ENCODE data around the gene CNGA3.
"Not testable (repeated sequence)": the region's sequence is repeated elsewhere in the genome, so short reads cannot be mapped to it uniquely, and the experiment has no call there.

CNGA3 gene

DNA sequence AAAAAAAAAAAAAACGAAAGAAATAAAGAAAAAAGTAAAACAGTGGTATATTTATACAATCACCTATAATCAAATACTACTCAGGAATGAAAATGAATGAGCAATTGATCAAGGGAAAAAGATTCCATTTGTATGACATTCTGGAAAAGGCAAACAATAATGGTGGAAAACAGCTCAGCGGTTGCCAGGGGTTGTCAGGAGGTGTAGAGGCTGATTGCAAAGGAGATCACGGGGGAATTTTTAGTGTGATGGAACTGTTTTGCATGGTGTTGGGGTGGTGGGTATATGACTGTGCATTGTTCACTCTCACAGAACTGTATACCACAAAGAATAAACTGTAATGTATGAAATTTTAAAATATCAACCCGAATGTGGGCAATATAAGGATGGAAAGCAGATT is 52.9 kb downstream of the CNGA3 start:
- DNase-seq (ENCODE audit: low read depth in 2 of 2), result no peak

DNA sequence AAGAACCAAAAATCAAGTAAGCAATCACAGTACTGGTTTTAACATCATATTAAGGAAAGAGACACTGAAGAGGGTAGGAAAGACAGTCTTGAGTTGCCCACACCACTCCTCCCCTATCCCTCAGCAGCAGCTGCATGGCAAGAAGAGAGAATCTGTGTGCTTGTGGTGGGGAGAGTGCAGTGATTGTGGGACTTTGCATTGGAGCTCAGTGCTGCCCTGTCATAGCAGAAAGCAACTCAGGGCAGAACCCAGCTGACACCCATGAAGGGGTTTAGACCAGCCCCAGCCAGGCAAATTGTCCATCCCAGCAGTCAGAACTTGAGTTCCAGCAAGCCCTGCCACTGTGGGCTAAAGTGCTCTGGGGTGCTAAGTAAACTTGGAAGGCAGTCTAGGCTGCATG is 57.6 kb downstream of the CNGA3 start:
- DNase-seq (ENCODE audit: low read depth in 2 of 2), result no peak

DNA sequence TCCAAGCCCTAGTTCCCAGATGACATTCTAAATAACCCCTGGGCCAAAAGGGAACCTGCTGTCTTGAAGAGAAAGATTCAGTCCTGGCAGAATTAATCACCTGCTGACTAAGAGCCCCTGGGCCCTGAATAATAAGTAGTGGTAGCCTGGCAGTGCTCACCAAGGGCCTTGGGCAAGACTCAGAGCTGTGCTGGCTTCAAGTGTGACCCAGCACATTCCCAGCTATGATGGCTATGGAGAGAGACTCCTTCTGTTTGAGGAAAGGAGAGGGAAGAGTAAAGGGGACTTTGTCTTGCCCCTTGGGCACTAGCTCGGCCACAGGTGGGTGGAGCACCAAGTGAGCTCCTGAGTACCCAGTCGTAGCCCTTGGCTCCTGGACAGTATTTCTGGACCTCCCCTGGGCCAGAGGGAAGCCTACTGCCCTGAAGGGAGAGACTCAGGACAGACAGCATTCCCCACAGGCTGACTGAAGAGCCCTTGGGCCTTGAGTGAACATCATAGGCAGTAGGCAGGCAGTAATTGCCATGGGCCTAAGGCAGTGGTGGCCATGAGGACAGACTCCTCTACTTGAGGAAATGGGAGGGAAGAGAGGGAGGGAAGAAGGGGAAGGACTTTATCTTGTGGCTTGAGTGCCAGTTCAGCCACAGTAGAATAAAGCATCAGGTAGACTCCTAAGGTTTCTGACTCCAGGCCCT is 58.4 kb downstream of the CNGA3 start:
- DNase-seq (ENCODE audit: low read depth in 2 of 2), result no peak

DNA sequence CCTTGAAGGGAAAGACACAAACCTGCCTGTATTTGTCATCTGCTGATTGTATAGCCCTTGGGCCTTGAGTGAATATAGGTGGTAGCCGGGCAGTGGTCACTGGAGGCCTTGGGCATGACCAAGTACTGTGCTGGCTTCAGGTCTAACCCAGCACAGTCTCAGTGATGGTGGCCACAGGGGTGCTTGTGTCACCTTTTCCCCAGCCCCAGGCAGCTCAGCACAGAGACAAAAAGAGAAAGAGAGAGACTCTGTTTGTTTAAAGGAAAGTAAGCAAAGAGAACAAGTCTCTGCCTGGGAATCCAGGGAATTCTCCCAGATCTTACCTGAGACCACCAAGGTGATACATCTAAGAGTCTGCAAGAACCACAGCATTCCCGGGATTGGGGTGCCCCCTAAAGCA is 59.0 kb downstream of the CNGA3 start:
- no peak for DNase-seq (ENCODE audit: low read depth in 2 of 2)

DNA sequence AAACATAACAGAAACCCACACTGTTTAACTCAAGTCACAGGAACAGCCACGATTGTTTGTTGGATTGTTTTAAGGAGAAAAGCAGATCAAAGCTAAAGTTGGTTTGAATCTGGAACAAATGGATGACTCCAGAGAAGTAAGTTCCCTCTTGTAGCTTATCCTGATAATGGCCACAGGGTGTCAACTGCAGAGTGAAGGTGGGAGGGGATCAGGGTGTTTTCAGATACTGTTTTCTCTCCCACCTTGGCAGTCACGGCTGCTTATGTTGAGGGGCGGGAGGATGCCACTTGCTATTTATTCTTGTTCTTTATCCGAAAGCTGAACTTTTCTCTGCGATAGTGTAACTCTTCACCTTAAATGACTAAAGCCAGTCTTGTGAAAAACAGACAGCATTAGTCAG is 61.9 kb downstream of the CNGA3 start:
- DNase-seq (ENCODE audit: low read depth in 2 of 2), result no peak

DNA sequence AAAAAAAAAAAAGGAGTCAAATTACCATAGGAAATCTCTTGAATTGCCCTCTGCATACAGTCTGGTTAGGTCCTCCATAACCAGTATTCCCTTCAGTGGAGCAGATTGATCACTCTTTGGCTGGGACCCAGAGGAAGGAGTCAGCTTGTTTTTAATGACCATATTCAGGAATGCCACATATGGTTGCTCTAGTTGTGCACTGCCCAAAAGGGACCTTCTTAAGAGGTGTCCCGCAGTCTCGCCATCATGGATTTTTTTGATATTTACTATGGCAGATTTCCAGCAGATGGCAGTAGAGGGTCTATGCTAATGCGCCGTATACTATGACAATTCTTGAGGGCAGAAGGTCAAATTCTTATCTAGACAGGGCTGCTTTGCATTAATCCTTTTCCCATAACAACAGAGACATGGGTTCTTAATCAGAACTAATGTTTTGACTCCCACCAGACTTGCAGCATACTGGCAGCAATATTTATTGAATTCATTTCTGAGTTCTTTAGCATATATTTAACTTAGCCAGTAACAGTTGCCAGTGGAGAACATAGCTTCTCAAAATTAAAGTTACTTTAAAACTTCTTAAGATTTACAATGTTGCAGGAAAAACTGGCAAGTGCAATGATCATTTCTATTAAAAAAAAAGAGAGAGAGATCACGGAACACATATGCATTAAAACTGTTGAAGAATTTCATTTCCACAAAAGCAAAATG is 66.6 kb downstream of the CNGA3 start:
- peak in 1 of 2 donors; percentile 61 for DNase-seq (ENCODE audit: low read depth in 2 of 2)

DNA sequence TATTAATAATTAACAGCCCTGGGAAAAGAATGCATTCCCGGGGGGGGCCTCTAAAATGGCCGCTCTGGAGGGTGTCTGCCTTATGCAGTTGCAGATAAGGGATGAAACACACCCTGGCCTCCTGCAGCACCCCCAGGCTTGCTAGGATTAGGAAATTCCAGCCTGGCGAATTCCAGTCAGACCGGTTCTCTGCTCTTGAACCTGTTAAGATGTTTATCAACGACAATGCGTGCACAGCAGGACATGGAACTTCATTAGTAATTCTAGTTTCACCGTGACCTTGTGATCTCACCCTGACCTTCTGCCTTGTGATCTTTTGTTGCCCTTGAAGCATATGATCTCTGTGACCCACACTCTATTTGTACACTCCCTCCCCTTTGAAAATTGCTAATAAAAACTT is 68.0 kb downstream of the CNGA3 start:
- not testable (repeated sequence) for DNase-seq (ENCODE audit: low read depth in 2 of 2)

DNA sequence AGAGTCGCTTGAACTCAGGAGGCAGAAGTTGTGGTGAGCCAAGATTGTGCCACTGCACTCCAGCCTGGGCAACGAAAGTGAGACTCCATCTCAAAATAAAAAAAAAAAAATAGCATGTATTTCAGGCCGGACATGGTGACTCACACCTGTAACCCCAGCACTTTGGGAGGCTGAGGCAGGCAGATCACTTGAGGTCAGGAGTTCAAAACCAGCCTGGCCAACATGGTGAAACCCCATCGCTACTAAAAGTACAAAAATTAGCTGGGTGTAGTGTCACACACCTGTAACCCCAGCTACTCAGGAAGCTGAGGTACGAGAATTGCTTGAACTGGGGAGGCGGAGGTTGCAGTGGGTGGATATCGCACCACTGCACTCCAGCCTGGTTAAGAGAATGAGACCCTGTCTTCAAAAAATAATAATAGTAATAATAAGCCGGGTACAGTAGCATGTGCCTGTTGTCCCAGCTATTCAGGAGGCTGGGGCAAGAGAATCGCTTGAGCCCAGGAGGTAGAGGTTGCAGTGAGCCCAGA is 69.5 kb downstream of the CNGA3 start:
- DNase-seq (ENCODE audit: low read depth in 2 of 2), result not testable (repeated sequence)

DNA sequence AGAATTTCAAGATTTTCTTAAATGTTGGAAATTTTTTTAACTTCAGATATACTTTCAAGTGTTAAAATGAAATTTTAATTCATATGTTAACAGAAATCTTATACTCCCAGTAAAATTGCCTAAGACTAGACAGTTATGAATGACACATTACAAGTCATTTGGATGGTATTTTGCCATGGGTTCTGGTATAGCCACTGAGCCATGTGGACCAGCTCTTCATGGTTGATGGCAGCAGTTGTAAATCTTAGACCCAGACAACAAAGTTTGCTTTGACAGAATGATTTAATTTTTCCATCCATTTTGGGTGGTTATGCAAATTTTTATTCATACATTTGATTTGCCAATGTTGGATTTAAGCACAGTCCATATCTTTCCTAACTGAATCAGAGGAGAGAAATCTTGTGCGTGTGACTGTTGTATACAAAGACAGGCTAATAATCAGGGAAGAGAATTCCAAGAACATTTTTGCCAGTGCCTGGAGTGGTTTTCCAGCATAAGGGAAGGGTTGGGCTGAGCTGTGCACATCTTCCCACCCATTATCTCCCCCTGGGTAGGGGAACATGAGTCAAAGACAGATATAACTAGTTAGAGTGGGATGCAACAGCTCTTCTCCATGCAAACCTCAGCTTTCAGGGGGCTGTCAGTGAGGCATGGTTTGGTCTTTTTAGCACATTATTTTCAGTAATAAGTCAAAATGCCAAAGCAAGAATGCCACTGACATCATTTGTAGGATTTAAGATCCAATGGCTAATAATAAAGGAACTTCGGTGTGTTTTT is 70.3 kb downstream of the CNGA3 start:
- DNase-seq (ENCODE audit: low read depth in 2 of 2), result no peak

DNA sequence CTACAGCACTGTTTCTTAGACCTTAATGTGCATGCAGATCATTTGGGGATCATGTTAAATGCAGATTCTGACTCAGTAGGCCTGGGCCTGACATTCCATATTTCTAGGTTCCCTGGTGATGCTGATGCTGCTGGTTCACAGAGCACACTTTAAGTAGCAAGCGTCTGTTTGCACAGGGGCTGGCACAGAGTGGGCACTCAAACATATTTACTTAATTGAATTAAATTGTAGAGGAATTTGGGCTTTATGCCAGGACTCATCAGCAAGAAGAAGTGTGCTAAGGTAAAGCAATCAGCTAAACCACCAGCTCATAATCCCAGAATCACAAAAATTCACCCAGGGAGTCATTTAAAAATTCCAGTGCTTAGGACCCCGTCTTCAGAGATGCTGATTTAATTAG is 73.3 kb downstream of the CNGA3 start:
- no peak for DNase-seq (ENCODE audit: low read depth in 2 of 2)

DNA sequence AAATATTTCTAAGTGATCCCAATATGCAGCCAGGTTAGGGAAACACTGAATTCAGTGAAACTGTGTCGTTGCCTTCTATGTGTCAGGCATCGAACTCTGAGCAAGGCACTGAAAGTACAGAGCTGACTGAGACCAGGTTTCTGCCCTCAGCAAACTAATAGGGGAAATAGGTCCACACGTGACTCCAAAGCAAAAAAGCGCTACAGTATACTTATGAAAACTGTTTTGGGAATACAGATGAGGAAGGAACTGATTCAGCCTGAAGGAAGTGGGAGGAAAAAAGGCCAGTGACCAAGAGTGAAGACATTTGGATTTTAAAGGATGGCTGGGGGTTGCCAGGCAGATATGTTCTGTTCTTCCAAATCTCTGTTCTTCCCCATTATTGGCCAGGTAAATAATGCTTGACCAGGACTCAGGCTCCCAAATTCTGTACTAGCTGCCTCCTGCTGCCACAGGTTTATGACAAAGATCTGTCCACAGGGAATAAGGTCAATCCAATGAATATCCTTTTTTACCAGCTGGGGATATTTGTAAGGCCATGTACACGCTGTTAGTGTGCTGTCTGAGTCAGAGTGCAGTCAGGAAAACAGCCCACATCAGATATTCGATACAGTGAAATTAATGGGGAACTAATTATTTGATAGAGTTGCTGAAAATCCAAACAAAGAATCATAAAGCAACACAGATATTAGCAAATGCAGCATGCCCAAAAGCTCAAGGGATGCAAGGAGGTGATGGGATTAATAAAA is 73.9 kb downstream of the CNGA3 start:
- DNase-seq (ENCODE audit: low read depth in 2 of 2), result no peak

DNA sequence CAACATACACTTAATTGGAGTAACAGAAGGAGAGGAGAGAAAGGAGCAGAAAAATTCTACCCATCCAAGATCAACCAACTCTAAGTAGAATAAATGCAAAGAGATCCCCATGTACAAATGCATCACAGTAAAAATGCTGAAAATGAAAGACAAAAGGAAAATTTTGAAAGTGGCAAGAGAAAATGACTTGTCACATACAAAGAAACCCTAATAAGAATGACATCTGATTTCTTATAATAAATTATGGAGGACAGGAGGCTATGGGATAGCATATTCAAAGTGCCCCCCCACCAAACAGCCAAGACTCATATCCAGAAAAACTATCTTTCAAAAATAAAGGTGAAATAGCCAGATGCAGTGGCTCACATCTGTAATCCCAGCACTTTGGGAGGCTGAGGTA is 76.2 kb downstream of the CNGA3 start:
- no peak for DNase-seq (ENCODE audit: low read depth in 2 of 2)

DNA sequence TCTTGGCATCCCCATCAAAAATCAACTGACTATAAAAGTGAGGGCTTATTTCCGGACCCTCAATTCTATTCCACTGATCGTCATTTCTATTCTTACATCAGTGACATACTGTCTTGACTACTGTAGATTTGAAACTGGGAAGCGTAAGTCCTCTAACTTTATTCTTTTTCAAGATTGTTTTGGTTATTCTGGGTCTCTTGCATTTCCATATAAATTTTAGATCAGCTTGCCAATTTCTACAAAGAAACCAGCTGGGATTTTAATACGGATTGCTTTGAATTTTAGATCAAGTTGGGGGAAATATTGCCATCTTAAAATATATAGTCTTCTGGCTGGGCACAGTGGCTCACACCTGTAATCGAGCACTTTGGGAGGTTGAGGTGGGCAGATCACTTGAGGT is 80.5 kb downstream of the CNGA3 start:
- no peak for DNase-seq (ENCODE audit: low read depth in 2 of 2)

DNA sequence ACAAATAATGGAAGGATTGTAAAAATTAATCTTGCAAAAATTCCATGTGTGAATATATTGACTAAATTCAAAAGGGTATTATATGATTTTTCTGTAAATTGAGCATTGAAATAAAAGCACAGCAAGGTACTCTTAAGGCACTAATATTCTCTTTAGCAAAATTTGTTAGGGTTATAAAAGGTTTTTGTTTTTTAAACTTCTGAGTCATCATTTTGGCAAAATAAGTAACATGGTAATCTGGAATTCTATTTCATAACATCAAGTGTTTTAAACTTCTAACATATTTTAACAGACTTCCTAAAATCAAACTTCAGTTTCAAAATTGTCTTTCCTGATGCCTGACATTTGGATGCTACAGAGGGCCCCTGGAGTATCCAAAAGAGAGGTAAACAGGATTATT is 85.9 kb downstream of the CNGA3 start:
- no peak for DNase-seq (ENCODE audit: low read depth in 2 of 2)

DNA sequence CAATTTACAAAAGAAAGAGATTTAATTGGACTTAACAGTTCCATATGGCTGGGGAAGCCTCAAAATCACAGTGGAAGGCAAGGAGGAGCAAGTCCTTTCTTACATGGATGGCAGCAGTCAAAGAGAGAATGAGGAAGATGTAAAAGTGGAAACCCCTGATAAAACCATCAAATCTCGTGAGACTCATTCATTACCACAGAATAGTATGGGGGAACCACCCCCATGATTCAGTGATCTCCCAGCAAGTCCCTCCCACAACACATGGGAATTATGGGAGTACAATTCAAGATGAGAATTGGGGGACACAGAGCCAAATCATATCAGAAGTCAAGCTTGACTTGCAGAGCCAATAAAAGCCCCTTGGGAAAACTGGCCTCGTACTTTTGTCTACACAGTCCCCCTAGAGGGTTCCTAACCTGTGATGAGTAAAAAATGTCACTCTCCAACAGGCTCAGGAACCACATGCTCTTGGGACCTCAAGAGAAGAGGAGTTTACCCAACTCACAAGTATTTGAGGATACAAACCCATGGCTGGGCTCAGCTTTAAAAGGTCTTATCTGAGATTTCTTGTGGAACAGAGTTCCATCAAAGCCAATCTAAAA is 87.2 kb downstream of the CNGA3 start:
- DNase-seq (ENCODE audit: low read depth in 2 of 2), result no peak

DNA sequence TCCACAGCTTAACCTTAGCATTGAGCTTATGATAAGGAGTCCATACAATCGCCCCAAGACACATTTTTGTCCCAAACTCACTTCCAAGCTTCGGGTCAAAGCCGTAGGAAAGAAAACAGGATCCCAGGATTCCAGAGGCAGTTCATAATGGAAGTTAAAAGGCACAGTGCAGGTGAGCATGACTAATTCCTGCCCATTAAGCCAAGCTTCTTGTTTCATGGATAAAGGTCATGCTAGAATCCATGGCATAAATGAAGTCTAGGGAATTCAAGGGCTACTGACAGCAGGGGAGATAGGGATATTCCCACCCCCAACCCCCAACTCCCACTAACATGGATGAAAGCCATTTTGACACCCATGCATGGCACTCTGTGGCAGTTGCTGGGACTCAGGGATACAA is 88.2 kb downstream of the CNGA3 start:
- DNase-seq (ENCODE audit: low read depth in 2 of 2), result no peak

DNA sequence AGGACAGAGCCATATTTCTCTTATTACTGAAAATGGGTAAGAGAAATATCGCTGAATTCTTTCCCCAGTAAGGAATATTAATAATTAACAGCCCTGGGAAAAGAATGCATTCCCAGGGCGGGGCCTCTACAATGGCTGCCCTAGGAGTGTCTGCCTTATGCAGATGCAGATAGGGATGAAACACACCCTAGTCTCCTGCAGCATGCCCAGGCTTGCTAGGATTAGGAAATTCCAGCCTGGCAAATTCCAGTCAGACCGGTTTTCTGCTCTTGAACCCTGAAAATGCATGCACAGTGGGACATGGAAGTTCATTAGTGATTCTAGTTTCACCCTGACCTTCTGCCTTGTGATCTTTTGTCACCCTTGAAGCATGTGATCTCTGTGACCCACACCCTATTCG is 89.4 kb downstream of the CNGA3 start:
- DNase-seq (ENCODE audit: low read depth in 2 of 2), result not testable (repeated sequence)

DNA sequence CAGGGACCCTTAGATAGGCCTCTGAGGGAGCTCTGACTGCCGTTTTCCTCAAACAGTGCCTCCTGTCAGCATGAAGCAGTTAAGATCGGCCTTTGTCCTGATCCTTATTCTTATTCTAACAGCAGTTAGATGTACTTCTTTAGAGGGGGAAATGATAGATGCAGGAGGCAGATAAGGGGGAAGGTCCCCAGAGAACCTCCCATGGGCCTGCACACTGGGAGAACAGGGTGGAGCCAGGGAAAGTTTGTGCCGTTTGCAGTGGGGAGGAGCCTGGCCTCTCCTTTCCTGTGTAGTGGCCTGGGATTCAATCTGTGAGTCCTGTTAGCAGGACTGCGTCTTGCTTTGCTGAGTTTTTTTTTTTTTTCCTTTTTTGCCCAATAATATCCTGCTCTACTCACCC is 90.5 kb downstream of the CNGA3 start:
- no peak for DNase-seq (ENCODE audit: low read depth in 2 of 2)

DNA sequence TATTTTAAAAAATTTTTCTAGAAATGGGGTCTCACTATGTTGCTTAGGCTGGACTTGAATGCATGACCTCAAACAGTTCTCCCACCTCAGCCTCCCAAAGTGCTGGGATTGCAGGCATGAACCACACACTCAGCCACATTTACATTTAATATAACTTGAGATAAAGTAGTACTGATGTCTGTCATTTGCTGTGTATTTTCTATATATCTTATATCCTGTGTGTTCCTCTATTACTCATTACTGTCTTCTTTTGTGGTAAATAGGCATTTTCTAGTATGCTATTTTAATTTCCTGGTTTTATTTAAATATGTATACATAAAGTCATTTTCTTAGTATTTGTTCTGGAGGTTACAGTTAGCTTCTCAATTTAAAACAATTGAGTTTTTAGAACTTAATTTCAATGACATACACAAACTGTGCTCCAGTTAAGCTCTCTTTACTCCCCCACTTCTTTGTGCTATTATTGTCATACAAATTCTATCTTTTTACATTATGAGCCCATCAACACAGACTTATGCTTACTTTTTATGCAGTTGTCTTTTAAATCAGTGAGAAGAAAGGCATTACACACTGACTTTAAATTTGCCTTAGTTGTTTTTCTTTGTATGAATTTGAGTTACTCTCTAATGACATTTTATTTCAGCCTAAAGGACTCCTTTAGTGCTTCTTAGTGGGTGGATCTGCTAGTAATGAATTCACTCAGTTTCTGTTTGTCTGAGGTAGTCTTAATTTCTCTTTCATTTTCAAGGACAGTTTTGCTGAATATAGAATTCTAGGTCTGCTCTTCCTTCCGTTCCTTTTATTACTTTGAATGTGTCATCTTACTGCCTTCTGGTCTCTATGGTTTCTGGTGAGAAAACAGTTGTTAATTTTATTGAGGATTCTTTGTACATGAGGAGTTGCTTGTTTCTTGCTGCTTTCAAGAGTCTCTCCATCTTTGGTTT is 92.2 kb downstream of the CNGA3 start:
- DNase-seq (ENCODE audit: low read depth in 2 of 2), result no peak

DNA sequence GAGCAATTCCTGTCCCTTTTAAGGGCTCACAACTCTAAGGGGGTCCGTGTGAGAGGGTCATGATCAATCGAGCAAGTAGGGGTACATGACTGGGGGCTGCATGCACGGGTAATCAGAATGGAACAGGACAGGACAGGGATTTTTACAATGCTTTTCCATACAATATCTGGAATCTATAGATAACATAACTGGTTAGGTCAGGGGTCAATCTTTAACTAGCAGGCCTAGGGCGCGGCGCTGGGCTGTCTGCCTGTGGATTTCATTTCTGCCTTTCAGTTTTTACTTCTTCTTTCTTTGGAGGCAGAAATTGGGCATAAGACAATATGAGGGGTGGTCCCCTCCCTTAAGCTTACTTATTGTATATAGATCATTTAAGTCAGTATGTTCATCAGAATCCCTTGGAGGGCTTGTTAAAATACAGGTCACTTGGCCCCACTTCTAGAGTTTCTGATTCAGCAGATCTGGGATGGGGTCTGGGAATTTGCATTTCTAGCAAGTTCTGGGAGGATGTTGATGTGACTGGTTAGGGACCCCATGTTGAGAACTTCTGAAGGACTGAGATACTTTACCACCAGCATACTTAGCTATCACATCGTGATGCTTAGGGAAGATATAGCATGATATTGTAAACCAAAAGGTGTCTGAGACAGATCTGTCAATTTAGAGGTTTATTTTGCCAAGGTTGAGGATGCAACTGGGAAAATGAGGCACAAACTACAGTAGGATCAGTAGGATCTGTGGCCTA is 95.6 kb downstream of the CNGA3 start:
- no peak for DNase-seq (ENCODE audit: low read depth in 2 of 2)
